ENCODE measurements around the gene SPDYE2.
"Not testable (repeated sequence)": the region's sequence is repeated elsewhere in the genome, so short reads cannot be mapped to it uniquely, and the experiment has no call there.

SPDYE2 gene

DNA sequence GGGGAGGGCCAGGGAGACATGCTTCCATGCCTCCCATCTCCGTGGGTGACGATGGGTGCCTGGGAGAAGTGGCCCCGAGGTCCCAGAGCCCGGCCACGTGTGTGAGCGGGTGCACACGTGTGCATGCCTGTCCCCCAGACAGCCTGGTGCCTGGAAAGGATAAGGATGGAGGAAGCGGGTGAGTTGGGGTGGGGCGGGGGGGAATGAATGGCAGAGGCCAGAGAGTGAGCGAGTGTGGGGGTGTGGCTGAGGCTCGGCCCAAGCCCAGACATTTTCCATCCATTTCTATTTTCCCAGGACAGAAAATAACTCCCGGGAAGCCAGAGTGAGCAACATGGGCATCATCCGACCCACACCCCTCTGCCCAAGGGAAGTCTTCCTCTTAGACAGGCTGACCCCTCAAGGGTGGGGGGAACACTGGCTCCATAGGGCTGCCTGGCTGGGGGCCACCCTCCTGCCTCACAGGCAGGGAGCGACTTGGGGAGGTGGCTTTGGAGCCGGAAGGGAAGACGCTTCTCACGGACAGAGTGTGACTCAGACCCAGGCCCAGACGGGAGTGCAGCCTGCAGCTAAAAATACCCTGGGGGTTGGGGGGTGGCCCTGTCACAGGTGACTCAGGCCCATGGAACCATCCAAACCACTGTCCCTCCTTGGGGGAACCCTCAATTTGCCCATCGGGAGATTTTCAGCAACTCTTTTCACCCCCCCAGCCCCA, 53.6 kb downstream of the SPDYE2 start:
- not testable (repeated sequence) for DNase-seq

DNA sequence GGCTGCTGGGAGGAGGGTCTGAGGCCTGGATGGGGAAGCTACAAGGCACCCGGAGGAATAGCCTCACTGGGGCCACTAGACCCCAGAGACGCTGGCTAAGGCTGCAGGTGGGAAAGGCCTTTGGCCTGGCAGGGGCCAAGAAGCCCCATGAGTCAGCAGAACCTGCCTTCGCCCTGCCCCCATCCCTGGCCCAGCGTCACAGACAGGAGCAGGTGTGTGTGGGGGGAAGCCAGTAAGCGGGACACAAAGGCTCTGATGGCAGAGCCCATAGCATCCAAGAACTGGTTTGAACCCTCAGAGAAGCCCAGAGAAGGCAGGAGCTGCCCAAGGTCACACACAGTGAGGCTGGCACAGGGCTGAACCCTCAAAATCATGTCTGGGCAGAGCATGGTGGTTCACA, 55.8 kb downstream of the SPDYE2 start:
- DNase-seq = not testable (repeated sequence)

DNA sequence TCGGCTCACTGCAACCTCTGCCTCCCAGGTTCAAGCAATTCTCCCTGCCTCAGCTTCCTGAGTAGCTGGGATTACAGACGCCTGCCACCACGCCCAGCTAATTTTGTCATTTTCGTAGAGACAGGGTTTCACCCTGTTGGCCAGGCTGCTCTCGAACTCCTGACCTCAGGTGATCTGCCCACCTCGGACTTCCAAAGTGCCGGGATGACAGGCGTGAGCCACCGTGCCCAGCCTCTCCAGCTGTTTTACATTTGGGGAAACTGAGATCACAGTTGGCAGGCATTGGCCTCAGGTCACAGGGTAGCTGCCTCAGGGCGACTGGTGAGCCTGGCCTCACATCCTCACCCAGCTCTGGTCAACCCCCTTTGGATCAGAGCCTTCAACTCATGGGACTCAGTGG, 58.7 kb downstream of the SPDYE2 start:
- DNase-seq = not testable (repeated sequence)

DNA sequence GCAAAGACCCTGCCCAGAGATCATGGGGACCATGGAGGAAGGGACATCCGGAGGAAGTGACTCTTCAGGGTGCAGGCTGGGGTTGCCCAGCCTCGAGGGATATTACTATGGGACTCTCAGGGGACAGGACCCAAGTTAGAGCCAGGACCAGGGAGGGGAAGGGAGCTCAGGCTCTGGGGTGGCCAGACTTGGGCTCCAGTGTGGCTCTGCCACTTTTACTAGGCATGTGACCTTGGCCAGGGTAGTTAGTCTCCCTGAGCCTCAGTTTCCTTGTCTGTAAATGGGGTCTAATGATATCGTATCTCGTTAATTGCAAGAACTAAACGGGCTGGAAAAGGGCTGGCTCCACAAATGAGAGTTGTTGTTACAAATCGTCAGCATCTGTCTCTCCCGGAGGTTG, 59.4 kb downstream of the SPDYE2 start:
- not testable (repeated sequence) for DNase-seq

DNA sequence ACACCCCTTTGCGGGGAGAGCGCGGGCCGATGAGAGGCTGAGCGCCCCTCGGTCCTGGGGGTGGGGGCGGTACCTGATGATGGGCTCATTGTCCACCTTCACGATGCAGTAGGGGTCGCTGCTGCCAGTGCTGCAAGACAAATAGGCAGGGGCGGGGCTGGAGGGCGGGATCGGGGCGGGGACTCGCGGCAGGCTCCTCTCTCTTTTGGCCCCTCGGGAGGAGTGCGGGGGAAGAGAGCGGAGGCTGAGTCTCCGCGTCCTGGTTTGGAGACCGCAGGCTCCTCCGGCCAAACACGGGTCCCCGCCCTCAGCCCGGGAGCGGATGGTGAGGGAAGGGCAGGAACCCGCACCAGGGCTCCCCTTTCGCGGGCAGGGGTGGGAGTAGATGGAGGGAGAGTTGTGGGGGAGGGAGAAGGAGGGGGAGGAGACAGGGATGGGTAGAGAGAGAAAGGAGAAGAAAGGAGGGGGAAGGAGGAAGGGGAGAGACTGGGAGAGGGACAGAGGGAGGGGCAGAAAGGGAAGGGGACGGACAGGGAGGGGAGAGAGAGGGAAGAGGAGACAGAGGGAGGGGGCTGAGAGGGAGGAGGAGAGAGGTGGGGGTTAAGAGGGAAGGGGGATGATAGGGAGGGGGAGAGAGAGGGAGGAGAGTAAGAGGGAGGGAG, 60.1 kb downstream of the SPDYE2 start:
- not testable (repeated sequence) for DNase-seq

DNA sequence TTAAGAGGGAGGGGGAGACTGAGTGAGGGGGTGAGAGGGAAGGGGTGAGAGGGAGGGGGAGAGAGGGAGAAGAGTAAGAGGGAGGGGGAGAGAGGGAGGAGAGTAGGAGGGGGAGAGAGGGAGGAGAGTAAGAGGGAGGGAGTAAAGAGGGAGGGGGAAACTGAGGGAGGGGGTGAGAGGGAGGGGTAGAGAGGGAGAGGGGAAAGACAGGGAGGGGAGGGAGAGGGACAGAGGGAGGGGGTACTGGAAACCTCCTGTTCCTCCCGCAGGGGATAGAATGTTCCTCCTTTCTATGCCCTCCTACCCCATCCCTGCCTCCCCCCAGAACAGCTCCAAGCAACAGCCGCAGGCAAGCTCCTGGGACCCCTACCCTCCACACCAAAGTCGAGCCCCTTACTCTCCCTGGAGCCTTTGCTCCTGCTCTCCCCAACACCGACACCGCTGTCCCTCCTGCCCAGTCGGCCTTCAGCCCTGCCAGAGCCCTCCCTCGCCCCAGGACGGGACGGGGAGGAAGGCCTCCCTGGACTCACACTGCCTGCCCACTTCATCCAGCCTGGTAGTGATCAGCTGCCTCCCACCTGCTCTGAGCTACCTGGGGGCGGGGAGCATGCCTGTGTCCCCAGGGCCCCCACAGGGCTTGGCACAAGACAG, 60.8 kb downstream of the SPDYE2 start:
- DNase-seq = not testable (repeated sequence)

Data from NCI-H1105 (cell line).